ENCODE results near the gene SLC35B4.

Gene SLC35B4

GRCh38 chr7:134316539-134317344 lies at the start of gene SLC35B4:
Gene SLC35B4 (minus strand): TSS chr7:134316930. CDS start chr7:134316751, 179 bp downstream.
- DNase-seq (ENCODE audit: insufficient read length, low spot score) (peak; percentile 94), FAIRE-seq (peak; percentile 95)
- TF ChIP-seq POLR2A (IDR thresholded peaks at IDR 0.05; ENCODE audit: low read depth, low read length) = peak; percentile 45

GRCh38 chr7:134366481-134366880 lies 49.8 kb upstream of the SLC35B4 start:
- FAIRE-seq = no peak
- no peak for TF ChIP-seq POLR2A (IDR thresholded peaks at IDR 0.05; ENCODE audit: low read depth, low read length)
- no peak for DNase-seq (ENCODE audit: insufficient read length, low spot score)

- TF ChIP-seq POLR2A (IDR thresholded peaks at IDR 0.05; ENCODE audit: low read depth, low read length) = no peak
- FAIRE-seq (no peak), DNase-seq (ENCODE audit: insufficient read length, low spot score) (no peak)
Observed at GRCh38 chr7:134365341-134366054, 48.8 kb upstream of the SLC35B4 start.

GRCh38 chr7:134364619-134365037 lies 47.9 kb upstream of the SLC35B4 start:
- FAIRE-seq (no peak), DNase-seq (ENCODE audit: insufficient read length, low spot score) (peak; percentile 35)
- no peak for TF ChIP-seq POLR2A (IDR thresholded peaks at IDR 0.05; ENCODE audit: low read depth, low read length)

GRCh38 chr7:134362587-134363483 lies 46.1 kb upstream of the SLC35B4 start:
- TF ChIP-seq POLR2A (IDR thresholded peaks at IDR 0.05; ENCODE audit: low read depth, low read length) = no peak
- no peak for DNase-seq (ENCODE audit: insufficient read length, low spot score)
- no peak for FAIRE-seq

GRCh38 chr7:134359787-134360432 lies 43.2 kb upstream of the SLC35B4 start:
- TF ChIP-seq POLR2A (IDR thresholded peaks at IDR 0.05; ENCODE audit: low read depth, low read length) = no peak

GRCh38 chr7:134357486-134357885 lies 40.8 kb upstream of the SLC35B4 start:
- DNase-seq (ENCODE audit: insufficient read length, low spot score) (no peak), FAIRE-seq (no peak)
- TF ChIP-seq POLR2A (IDR thresholded peaks at IDR 0.05; ENCODE audit: low read depth, low read length) = no peak

More at GRCh38 chr7:134359787-134360432, 43.2 kb upstream of the SLC35B4 start:
- FAIRE-seq = no peak
- DNase-seq (ENCODE audit: insufficient read length, low spot score) = no peak

GRCh38 chr7:134356421-134356936 lies 39.7 kb upstream of the SLC35B4 start:
- DNase-seq (ENCODE audit: insufficient read length, low spot score) = no peak
- FAIRE-seq = no peak
- TF ChIP-seq POLR2A (IDR thresholded peaks at IDR 0.05; ENCODE audit: low read depth, low read length) = no peak

GRCh38 chr7:134355927-134356326 lies 39.2 kb upstream of the SLC35B4 start:
- TF ChIP-seq POLR2A (IDR thresholded peaks at IDR 0.05; ENCODE audit: low read depth, low read length) = no peak
- DNase-seq (ENCODE audit: insufficient read length, low spot score) (no peak), FAIRE-seq (no peak)

DNA sequence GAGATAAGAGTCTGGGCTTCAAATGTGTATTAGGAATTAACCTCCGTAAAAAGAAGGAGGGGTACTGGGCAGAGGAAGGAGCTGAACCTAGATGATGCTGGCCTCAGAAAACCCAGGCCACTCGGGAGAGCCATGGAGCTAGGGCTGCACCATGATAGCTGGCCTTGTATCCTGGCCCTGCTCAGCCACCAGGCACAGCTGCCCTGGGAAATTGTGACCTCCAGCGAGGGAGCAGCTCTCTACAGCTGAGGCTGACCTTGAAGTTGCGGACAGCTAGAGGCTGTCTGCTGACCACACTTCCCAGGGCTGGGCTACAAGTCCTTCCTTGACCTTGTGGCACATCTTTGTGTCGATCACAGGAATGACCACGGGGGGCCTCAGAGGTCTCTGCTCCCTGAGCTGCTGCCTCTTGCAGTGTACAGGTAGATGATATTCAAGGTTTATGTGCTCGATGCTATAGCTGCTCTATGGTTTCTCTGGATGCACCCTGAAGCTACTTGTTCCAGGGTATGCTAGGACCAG lies 38.3 kb upstream of the SLC35B4 start:
- DNase-seq (ENCODE audit: insufficient read length, low spot score) (no peak), FAIRE-seq (no peak)
- TF ChIP-seq POLR2A (IDR thresholded peaks at IDR 0.05; ENCODE audit: low read depth, low read length) = no peak

- FAIRE-seq (no peak), DNase-seq (ENCODE audit: insufficient read length, low spot score) (no peak)
- TF ChIP-seq POLR2A (IDR thresholded peaks at IDR 0.05; ENCODE audit: low read depth, low read length) = no peak
Observed at GRCh38 chr7:134353411-134353810, 36.7 kb upstream of the SLC35B4 start.

DNA sequence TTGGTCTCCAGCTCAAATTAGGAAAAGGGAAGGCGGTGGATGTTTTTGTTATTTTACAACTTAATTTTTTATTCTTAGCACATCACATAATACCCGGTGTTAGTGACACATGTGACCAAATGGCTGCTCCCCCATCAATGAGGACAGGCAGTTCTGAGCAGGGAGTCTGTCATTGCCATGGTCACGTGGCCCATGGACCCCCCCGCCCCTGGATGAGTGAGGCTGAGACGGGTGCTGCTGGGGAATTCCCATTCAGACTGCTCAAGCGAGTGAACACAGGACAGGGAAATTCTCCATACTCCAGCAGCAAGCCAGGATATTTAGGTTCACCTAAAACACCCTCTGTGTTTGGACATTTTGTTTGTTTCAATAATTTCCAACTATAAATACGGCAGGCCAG lies 34.7 kb upstream of the SLC35B4 start:
- TF ChIP-seq POLR2A (IDR thresholded peaks at IDR 0.05; ENCODE audit: low read depth, low read length) = no peak
- FAIRE-seq (no peak), DNase-seq (ENCODE audit: insufficient read length, low spot score) (no peak)

GRCh38 chr7:134350709-134351108 lies 34.0 kb upstream of the SLC35B4 start:
- no peak for TF ChIP-seq POLR2A (IDR thresholded peaks at IDR 0.05; ENCODE audit: low read depth, low read length)
- DNase-seq (ENCODE audit: insufficient read length, low spot score) (no peak), FAIRE-seq (no peak)

Measured in H54 (cell line).